Measurements from ENCODE around the gene EGR1. TPM values are rescaled to one million over a fixed set of nuclear protein-coding genes. Genes with fewer than 3 reads are reported as not detected.

Gene EGR1
- total RNA-seq, 1 donor from 2014 or later, result 701 TPM

DNA sequence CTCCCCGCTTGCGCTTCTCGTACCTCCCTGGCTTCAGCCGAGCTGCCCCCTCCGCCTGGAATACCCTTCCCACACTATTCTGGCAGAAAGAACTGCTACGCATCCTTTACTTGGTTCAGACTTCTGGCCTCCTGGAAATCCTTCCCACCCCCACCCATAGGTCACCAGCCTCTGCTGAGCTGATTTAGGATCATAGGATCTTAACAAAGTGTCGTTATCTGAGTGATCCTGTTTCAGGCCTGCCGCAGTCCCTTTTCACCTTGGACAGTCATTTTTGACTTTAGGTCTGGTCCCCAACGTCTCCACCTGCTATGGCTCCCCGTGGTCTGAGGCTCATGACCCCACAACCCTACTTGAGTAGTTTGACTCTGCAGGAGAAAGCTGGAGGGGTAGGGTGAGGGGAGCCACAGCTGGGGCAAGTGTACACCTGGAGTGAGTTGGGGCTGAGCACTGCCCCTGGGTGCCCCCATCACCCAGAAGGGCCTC, 27.3 kb downstream of the EGR1 start:
- H3K9me3 Mint-ChIP-seq, result no peaks in the 10 kb centered on the region
- H3K27me3 Mint-ChIP-seq (ENCODE audit: low read depth), result peaks cover 13% of the 10 kb centered on the region
- H3K36me3 Mint-ChIP-seq, result no peaks in the 10 kb centered on the region
- no peak for TF ChIP-seq CTCF (IDR thresholded peaks at IDR 0.05; ENCODE audit: unreplicated experiment)
- peak overlapping the region; percentile 41 for H3K27ac Mint-ChIP-seq
- peak overlapping the region; percentile 75 for H3K4me3 Mint-ChIP-seq
- peaks cover 36% of the 10 kb centered on the region for H3K4me1 Mint-ChIP-seq
- DNase-seq (ENCODE audit: low spot score in 2 of 2, unreplicated experiment in 2 of 2), result no peak

- Mint-ChIP-seq H3K9me3 (no peaks in the 10 kb centered on the region), H3K4me1 (peaks cover 25% of the 10 kb centered on the region), H3K36me3 (no peaks in the 10 kb centered on the region), H3K4me3 (no peak overlapping the region), H3K27ac (no peak overlapping the region), H3K27me3 (ENCODE audit: low read depth) (peaks cover 4% of the 10 kb centered on the region)
- no peak for DNase-seq (ENCODE audit: low spot score in 2 of 2, unreplicated experiment in 2 of 2)
- no peak for TF ChIP-seq CTCF (IDR thresholded peaks at IDR 0.05; ENCODE audit: unreplicated experiment)
Measured at GRCh38 chr5:138495351-138495750, 30.1 kb downstream of the EGR1 start.

- no peak overlapping the region for H3K27ac Mint-ChIP-seq
- H3K9me3 Mint-ChIP-seq, result no peaks in the 10 kb centered on the region
- H3K4me3 Mint-ChIP-seq, result no peak overlapping the region
Measured at GRCh38 chr5:138498376-138498775, 33.1 kb downstream of the EGR1 start.

GRCh38 chr5:138502121-138502520, 36.8 kb downstream of the EGR1 start:
- no peaks in the 10 kb centered on the region for H3K4me1 Mint-ChIP-seq
- no peaks in the 10 kb centered on the region for H3K36me3 Mint-ChIP-seq
- no peak for DNase-seq (ENCODE audit: low spot score in 2 of 2, unreplicated experiment in 2 of 2)

More at GRCh38 chr5:138498376-138498775, 33.1 kb downstream of the EGR1 start:
- no peak for DNase-seq (ENCODE audit: low spot score in 2 of 2, unreplicated experiment in 2 of 2)
- H3K36me3 Mint-ChIP-seq, result no peaks in the 10 kb centered on the region
- TF ChIP-seq CTCF (IDR thresholded peaks at IDR 0.05; ENCODE audit: unreplicated experiment), result no peak
- H3K4me1 Mint-ChIP-seq, result peaks cover 4% of the 10 kb centered on the region
- H3K27me3 Mint-ChIP-seq (ENCODE audit: low read depth), result no peaks in the 10 kb centered on the region

DNA sequence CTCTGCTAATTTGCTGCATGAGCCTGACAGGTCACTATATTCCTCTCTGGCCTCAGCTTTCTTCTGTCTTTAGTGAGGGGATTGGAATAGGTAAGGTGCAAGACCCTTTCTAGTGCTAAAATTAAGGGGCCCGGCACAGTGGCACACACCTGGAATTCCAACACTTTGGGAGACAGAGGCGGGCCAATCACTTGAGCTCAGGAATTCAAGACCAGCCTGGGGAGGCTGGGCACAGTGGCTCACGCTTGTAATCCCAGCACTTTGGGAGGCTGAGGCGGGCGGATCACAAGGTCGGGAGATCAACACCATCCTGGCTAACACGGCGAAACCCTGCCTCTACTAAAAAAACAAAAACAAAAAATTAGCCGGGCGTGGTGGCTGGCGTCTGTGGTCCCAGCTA, 37.2 kb downstream of the EGR1 start:
- H3K27me3 Mint-ChIP-seq (ENCODE audit: low read depth), result no peaks in the 10 kb centered on the region
- H3K27ac Mint-ChIP-seq, result no peak overlapping the region
- no peak overlapping the region for H3K4me3 Mint-ChIP-seq
- peaks cover 4% of the 10 kb centered on the region for H3K36me3 Mint-ChIP-seq
- TF ChIP-seq CTCF (IDR thresholded peaks at IDR 0.05; ENCODE audit: unreplicated experiment), result no peak
- no peak for DNase-seq (ENCODE audit: low spot score in 2 of 2, unreplicated experiment in 2 of 2)
- H3K4me1 Mint-ChIP-seq, result no peaks in the 10 kb centered on the region
- H3K9me3 Mint-ChIP-seq, result no peaks in the 10 kb centered on the region

More at GRCh38 chr5:138502121-138502520, 36.8 kb downstream of the EGR1 start:
- Mint-ChIP-seq H3K27me3 (ENCODE audit: low read depth) (no peaks in the 10 kb centered on the region), H3K4me3 (no peak overlapping the region), H3K9me3 (no peaks in the 10 kb centered on the region), H3K27ac (no peak overlapping the region)
- TF ChIP-seq CTCF (IDR thresholded peaks at IDR 0.05; ENCODE audit: unreplicated experiment), result no peak
